GM10266 (cell line): ENCODE results near the gene ACBD4.

ENCODE experiments used
- DNase-seq: peaks from one replicate; pipeline ENCODE4 v3.0.0; 2012; ENCODE audit errors: extremely low spot score
- CTCF ChIP-seq: IDR thresholded peaks from 2 replicates; pipeline ENCODE4 v1.5.1; 2012; ENCODE audit warnings: mild to moderate bottlenecking, low read depth; ENCODE audit not compliant: control insufficient read depth, insufficient read depth; ENCODE audit errors: missing control alignments

The ACBD4 gene

GRCh38 chr17:45127548-45128300 is 7.8 kb upstream of the ACBD4 start:
- DNase-seq: no peak
- TF ChIP-seq CTCF: no peak

GRCh38 chr17:45128331-45128730 is 7.2 kb upstream of the ACBD4 start:
- DNase-seq: no peak

GRCh38 chr17:45128989-45129388 is 6.5 kb upstream of the ACBD4 start:
- DNase-seq: no peak
- TF ChIP-seq CTCF: no peak

More at GRCh38 chr17:45128331-45128730, 7.2 kb upstream of the ACBD4 start:
- no peak for TF ChIP-seq CTCF

- no peak for DNase-seq
- no peak for TF ChIP-seq CTCF
Observed at GRCh38 chr17:45129426-45129939, 6.0 kb upstream of the ACBD4 start.

- DNase-seq: no peak
- no peak for TF ChIP-seq CTCF
Observed at GRCh38 chr17:45129940-45130680, 5.4 kb upstream of the ACBD4 start.

GRCh38 chr17:45130681-45131615 is 4.5 kb upstream of the ACBD4 start:
- no peak for TF ChIP-seq CTCF
- no peak for DNase-seq
